Stomach (tissue), 19 donors: ENCODE data around the gene MTERF2. TPM values are rescaled to one million over a fixed set of nuclear protein-coding genes. Genes with fewer than 3 reads are reported as not detected.

Source experiments
- DNase-seq, 2 donors: peaks; one replicate each; pipeline versions ENCODE4 v3.0.0 to v3.0.0-alpha.2; 2013 to 2019
- H3K27ac ChIP-seq, 5 donors: fragments of 200-600 bp in 4 of 5; sonication (generic) in 4 of 5; one replicate each; pipeline ENCODE4 v1.5.1; 2013 to 2019; ENCODE audit warnings: mild to moderate bottlenecking in 1 of 5, moderate library complexity in 1 of 5
- H3K27me3 ChIP-seq, 3 donors: fragments of 200-600 bp; sonication (generic); one replicate each; pipeline ENCODE4 v1.5.1; 2017 to 2019; ENCODE audit warnings: mixed run types in 1 of 3
- H3K36me3 ChIP-seq, 4 donors: fragments of 200-600 bp; sonication (generic); 1 replicate in 3 of 4; 2 replicates in 1 of 4; pipeline ENCODE4 v1.5.1; 2016 to 2019
- H3K4me1 ChIP-seq, 4 donors: fragments of 200-600 bp; sonication (generic); one replicate each; pipeline ENCODE4 v1.5.1; 2016 to 2019
- H3K4me3 ChIP-seq, 4 donors: fragments of 200-600 bp; sonication (generic) in 3 of 4; one replicate each; pipeline ENCODE4 v1.5.1; 2016 to 2019; ENCODE audit warnings: mild to moderate bottlenecking in 1 of 4
- H3K9me3 ChIP-seq, 4 donors: fragments of 200-600 bp; sonication (generic); one replicate each; pipeline ENCODE4 v1.5.1; 2016 to 2019
- CTCF ChIP-seq, 7 experiments: fragments of 450-650 bp in 4 of 7; fragments of 200-600 bp in 3 of 7; sonication (generic) in 3 of 7; IDR thresholded peaks; one replicate each; pipeline ENCODE4 v1.5.1; 2016 to 2019; ENCODE audit warnings: antibody characterized with exemption in 7 of 7, control low read depth in 2 of 7, mild to moderate bottlenecking in 1 of 7
- EP300 ChIP-seq: sonication (generic); formaldehyde crosslinking; IDR thresholded peaks from one replicate; pipeline ENCODE4 v1.6.1; 2017; ENCODE audit warnings: antibody characterized with exemption
- POLR2A ChIP-seq, 4 donors: fragments of 450-650 bp; IDR thresholded peaks; one replicate each; pipeline ENCODE4 v1.6.1; 2016; ENCODE audit warnings: antibody characterized with exemption in 4 of 4, control low read depth in 2 of 4, mild to moderate bottlenecking in 1 of 4, moderate library complexity in 1 of 4
- POLR2AphosphoS5 ChIP-seq, 3 donors: sonication (generic); formaldehyde crosslinking; IDR thresholded peaks; one replicate each; pipeline ENCODE4 v1.6.1; 2016; ENCODE audit warnings: antibody characterized with exemption in 3 of 3
- WGBS, 5 donors: extraction: QIAGEN DNeasy Blood & Tissue Kit in 3 of 5; methylation state at CpG; one replicate each; pipeline versions ENCODE4 v1.1.5 to v1.1.7; 2013 to 2018; 5-methylcytosine and 5-hydroxymethylcytosine counted together
- intact Hi-C: fragments of 100-400 bp; cut with DNase I; formaldehyde crosslinking; loops from one replicate; pipeline ENCODE4 v1.15.1; 2023; ENCODE audit warnings: low total_unique reads
- long read RNA-seq, 10 donors: transcript quantifications; one replicate each; lab custom pipeline, GENCODE V29; 2026
- polyA plus RNA-seq, 3 donors: library from polyadenylated mRNA; stranded (reverse); fragments of 200-250 nt; gene quantifications; one replicate each; pipeline ENCODE4 v1.2.3, GENCODE V29; 2013
- total RNA-seq, 5 donors: library from RNA; depleted of rRNA; stranded (reverse); fragments of >200 nt; gene quantifications; one replicate each; pipeline versions ENCODE4 v1.1.0 to v1.2.3, GENCODE V29; 2014 to 2016
- donor health status: healthy with polysubstance abuse.
- donor health status: Bipolar disorder and iron deficiency.
- donor health status: healthy.

Gene MTERF2
- total RNA-seq: 10 to 100 TPM; 15.2 to 32.5 (median 17.1) TPM
- polyA plus RNA-seq: 10 to 100 TPM in 2 of 3 donors, 1 to 10 TPM in 1; 9.0 to 18.8 (median 13.9) TPM
- long read RNA-seq, donor 1, partial matches to known transcripts: 0 of 6 reads
- long read RNA-seq, donor 1, other reads (novel, unspliced or antisense): 0 of 6 reads
- long read RNA-seq, donor 2, partial matches to known transcripts: 0 of 8 reads
- long read RNA-seq, donor 2, other reads (novel, unspliced or antisense): 0 of 8 reads
- long read RNA-seq, donor 3, partial matches to known transcripts: 0 of 5 reads
- long read RNA-seq, donor 3, other reads (novel, unspliced or antisense): 0 of 5 reads
- long read RNA-seq, donor 4: 0 reads
- long read RNA-seq, donor 5, transcript MTERF2-207 (2 exons, 3,235 nt): major isoform, 7 of 9 reads
- long read RNA-seq, donor 5, partial matches to known transcripts: 0 of 9 reads
- long read RNA-seq, donor 5, other reads (novel, unspliced or antisense): 0 of 9 reads
- long read RNA-seq, donor 6, transcript MTERF2-201 (3 exons, 1,790 nt): minor isoform, 9 of 23 reads
- long read RNA-seq, donor 6, transcript MTERF2-207 (2 exons, 3,235 nt): major isoform, 12 of 23 reads
- long read RNA-seq, donor 6, partial matches to known transcripts: 0 of 23 reads
- long read RNA-seq, donor 6, other reads (novel, unspliced or antisense): 0 of 23 reads
- long read RNA-seq, donor 7, partial matches to known transcripts: 0 of 8 reads
- long read RNA-seq, donor 7, other reads (novel, unspliced or antisense): 0 of 8 reads
- long read RNA-seq, donor 8, transcript MTERF2-207 (2 exons, 3,235 nt): major isoform, 6 of 13 reads
- long read RNA-seq, donor 8, partial matches to known transcripts: 0 of 13 reads
- long read RNA-seq, donor 8, other reads (novel, unspliced or antisense): 0 of 13 reads
- long read RNA-seq, donor 9, transcript MTERF2-207 (2 exons, 3,235 nt): major isoform, 5 of 7 reads
- long read RNA-seq, donor 9, partial matches to known transcripts: 0 of 7 reads
- long read RNA-seq, donor 9, other reads (novel, unspliced or antisense): 0 of 7 reads
- long read RNA-seq, donor 10, partial matches to known transcripts: 0 of 3 reads
- long read RNA-seq, donor 10, other reads (novel, unspliced or antisense): 0 of 3 reads

GRCh38 chr12:106986625-106987389, at the start of gene MTERF2:
TSS of gene MTERF2 (minus strand) at chr12:106987146. CDS start at chr12:106978714, 8,432 bp downstream.
- DNase-seq: peak; percentile 93 to 98
- 0 to 1% (median 1%) methylated on average over 34 to 50 of the region's 50 CpGs for WGBS, 5 donors
- Histone ChIP-seq H3K27ac (peak within 1 kb of the TSS; percentile 90 to 97 (median 95)), H3K27me3 (no peaks in the 10 kb centered on the region), H3K36me3 (peaks cover 0 to 17% (median 8%) of the 10 kb centered on the region in 4 donors), H3K4me3 (peak within 1 kb of the TSS; percentile 63 to 67 (median 64)), H3K9me3 (no peaks in the 10 kb centered on the region), H3K4me1 (peaks cover 27 to 63% (median 48%) of the 10 kb centered on the region in 4 donors)
- TF ChIP-seq POLR2AphosphoS5 (IDR thresholded peaks at IDR 0.05) (peak; percentile 70 to 81 (median 77)), CTCF (IDR thresholded peaks at IDR 0.05) (no peak), POLR2A (IDR thresholded peaks at IDR 0.05) (peak in 2 of 4 donors; percentile 22 to 57)
- intact Hi-C loops: no loop called here

- 91 to 96% (median 95%) methylated on average over 2 of the region's 2 CpGs for WGBS, 5 donors
- TF ChIP-seq POLR2A (IDR thresholded peaks at IDR 0.05): no peak
- TF ChIP-seq POLR2AphosphoS5 (IDR thresholded peaks at IDR 0.05): no peak
- TF ChIP-seq CTCF (IDR thresholded peaks at IDR 0.05): no peak
- no peak for TF ChIP-seq EP300
- no peak overlapping the region for H3K27ac ChIP-seq
- H3K36me3 ChIP-seq: no peaks in the 10 kb centered on the region
- intact Hi-C loops: no loop called here
- DNase-seq: no peak
- H3K4me3 ChIP-seq: no peak overlapping the region
- H3K27me3 ChIP-seq: no peaks in the 10 kb centered on the region
- H3K9me3 ChIP-seq: no peaks in the 10 kb centered on the region
- H3K4me1 ChIP-seq: peaks cover 0 to 18% (median 8%) of the 10 kb centered on the region in 4 donors
Measured at GRCh38 chr12:107035733-107036132, 48.8 kb upstream of the MTERF2 start.

GRCh38 chr12:107033758-107034739, 47.1 kb upstream of the MTERF2 start:
- no peaks in the 10 kb centered on the region for H3K27me3 ChIP-seq
- H3K4me3 ChIP-seq: no peak overlapping the region
- H3K4me1 ChIP-seq: peaks cover 5 to 34% (median 23%) of the 10 kb centered on the region in 4 donors
- no peak overlapping the region for H3K27ac ChIP-seq
- WGBS, 5 donors: 87 to 91% (median 90%) methylated on average over 9 of the region's 9 CpGs
- no peaks in the 10 kb centered on the region for H3K9me3 ChIP-seq
- intact Hi-C loops: no loop called here
- no peak for DNase-seq
- TF ChIP-seq CTCF (IDR thresholded peaks at IDR 0.05) (no peak), EP300 (no peak), POLR2AphosphoS5 (IDR thresholded peaks at IDR 0.05) (no peak), POLR2A (IDR thresholded peaks at IDR 0.05) (no peak)
- no peaks in the 10 kb centered on the region for H3K36me3 ChIP-seq
